Suprapubic skin (tissue), 4 donors: Measurements from ENCODE around the gene BANP.
"Not testable (repeated sequence)": the region's sequence is repeated elsewhere in the genome, so short reads cannot be mapped to it uniquely, and the experiment has no call there.

Experiments
- EP300 ChIP-seq: sonication (generic); formaldehyde crosslinking; IDR thresholded peaks from one replicate; pipeline ENCODE4 v1.6.1; 2017; ENCODE audit warnings: antibody characterized with exemption
- POLR2A ChIP-seq, 2 donors: fragments of 450-650 bp; IDR thresholded peaks; one replicate each; pipeline ENCODE4 v1.6.1; 2017; ENCODE audit warnings: antibody characterized with exemption in 2 of 2, mild to moderate bottlenecking in 2 of 2, moderate library complexity in 2 of 2
- POLR2AphosphoS5 ChIP-seq, 3 donors: sonication (generic); formaldehyde crosslinking; IDR thresholded peaks; one replicate each; pipeline ENCODE4 v1.6.1; 2017; ENCODE audit warnings: antibody characterized with exemption in 3 of 3
- TF ChIP-seq, protein P1 (sequence below), 2 donors: fragments of 200-600 bp in 1 of 2; fragments of 450-650 bp in 1 of 2; sonication (generic) in 1 of 2; IDR thresholded peaks; one replicate each; pipeline ENCODE4 v1.5.1; 2016 to 2019; ENCODE audit warnings: antibody characterized with exemption in 2 of 2, mild to moderate bottlenecking in 1 of 2, moderate library complexity in 1 of 2

DNA sequence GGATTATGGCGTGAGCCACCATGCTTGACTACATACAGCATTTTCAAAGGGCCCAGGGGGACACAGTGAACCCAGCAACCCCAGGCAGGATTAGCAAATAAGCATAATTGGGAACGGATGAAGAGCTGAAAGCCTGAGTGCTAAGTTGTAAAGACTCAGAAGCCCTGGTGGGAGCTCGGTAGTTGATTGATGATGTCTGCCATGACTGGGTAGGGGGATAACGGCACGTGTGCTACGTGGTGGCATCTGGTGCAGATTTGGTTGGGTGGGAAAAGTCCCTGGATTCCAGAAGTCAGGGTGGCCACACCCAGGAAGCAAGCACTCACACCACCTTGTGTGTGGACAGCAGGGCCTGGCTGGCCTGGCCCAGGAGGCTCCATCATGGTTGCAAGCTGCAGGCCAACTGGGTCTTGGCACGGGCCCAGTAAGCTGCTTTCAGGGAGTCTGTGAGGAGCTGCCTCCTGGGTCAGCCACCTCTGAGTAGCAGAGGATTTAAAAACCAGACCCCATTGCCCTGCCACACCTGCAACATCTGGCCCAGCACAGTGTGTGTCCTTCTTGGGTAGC, 154.4 kb downstream of the BANP start:
- TF ChIP-seq, protein P1, sequence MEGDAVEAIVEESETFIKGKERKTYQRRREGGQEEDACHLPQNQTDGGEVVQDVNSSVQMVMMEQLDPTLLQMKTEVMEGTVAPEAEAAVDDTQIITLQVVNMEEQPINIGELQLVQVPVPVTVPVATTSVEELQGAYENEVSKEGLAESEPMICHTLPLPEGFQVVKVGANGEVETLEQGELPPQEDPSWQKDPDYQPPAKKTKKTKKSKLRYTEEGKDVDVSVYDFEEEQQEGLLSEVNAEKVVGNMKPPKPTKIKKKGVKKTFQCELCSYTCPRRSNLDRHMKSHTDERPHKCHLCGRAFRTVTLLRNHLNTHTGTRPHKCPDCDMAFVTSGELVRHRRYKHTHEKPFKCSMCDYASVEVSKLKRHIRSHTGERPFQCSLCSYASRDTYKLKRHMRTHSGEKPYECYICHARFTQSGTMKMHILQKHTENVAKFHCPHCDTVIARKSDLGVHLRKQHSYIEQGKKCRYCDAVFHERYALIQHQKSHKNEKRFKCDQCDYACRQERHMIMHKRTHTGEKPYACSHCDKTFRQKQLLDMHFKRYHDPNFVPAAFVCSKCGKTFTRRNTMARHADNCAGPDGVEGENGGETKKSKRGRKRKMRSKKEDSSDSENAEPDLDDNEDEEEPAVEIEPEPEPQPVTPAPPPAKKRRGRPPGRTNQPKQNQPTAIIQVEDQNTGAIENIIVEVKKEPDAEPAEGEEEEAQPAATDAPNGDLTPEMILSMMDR (IDR thresholded peaks at IDR 0.05), result not testable (repeated sequence)
- TF ChIP-seq POLR2AphosphoS5 (IDR thresholded peaks at IDR 0.05); EP300; POLR2A (IDR thresholded peaks at IDR 0.05): not testable (repeated sequence)
